Epithelial cell of proximal tubule (primary cell): ENCODE results near the gene ABCA7. TPM values are rescaled to one million over a fixed set of nuclear protein-coding genes. Genes with fewer than 3 reads are reported as not detected.
A peak's percentile ranks its signal among the peaks of the same experiment; 100 is the strongest.

Experiments
- DNase-seq: peaks from one replicate; pipeline ENCODE4 v3.0.0-alpha.2; 2011; ENCODE audit warnings: low read depth
- H3K4me3 ChIP-seq: 2 replicates; pipeline ENCODE4 v1.5.1; 2011; ENCODE audit warnings: low read depth, mild to moderate bottlenecking, low read length
- CTCF ChIP-seq: conservative IDR thresholded peaks from 2 replicates; pipeline ENCODE4 v1.5.1; 2012; ENCODE audit warnings: low read depth, mild to moderate bottlenecking, low read length
- total RNA-seq: library from RNA; depleted of rRNA; stranded (reverse); fragments of >200 nt; gene quantifications from 2 replicates; pipeline ENCODE4 v1.2.3, GENCODE V29; 2015

ABCA7 gene
- total RNA-seq, 1 donor from 2014 or later = 9.7 TPM

DNA sequence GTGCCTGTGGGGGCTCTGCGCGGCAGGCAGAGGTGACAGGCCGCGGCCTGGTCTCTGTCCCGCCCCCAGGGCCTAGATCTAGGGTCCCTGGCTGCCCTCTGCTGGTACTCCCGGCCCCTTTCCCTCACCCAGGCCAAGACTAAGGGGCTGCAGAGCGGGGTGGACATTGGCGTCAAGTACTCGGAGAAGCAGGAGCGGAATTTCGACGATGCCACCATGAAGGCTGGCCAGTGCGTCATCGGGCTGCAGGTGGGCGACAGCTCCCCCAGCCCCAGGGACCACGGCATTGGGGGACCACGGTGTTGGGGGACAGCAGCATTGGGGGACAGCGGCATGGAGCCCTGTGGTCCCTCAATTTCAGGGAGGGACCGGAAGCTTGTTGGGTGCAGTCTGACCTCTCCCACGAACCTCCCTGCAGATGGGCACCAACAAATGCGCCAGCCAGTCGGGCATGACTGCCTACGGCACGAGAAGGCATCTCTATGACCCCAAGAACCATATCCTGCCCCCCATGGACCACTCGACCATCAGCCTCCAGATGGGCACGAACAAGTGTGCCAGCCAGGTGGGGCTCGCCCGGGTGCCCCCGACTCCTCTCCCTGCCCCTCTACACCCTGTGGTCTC, 3.8 kb upstream of the ABCA7 start:
- no peak for TF ChIP-seq CTCF
- no peak overlapping the region for H3K4me3 ChIP-seq
- no peak for DNase-seq

GRCh38 chr19:1037621-1038064, 2.3 kb upstream of the ABCA7 start:
- TF ChIP-seq CTCF = no peak
- no peak overlapping the region for H3K4me3 ChIP-seq
- no peak for DNase-seq

DNA sequence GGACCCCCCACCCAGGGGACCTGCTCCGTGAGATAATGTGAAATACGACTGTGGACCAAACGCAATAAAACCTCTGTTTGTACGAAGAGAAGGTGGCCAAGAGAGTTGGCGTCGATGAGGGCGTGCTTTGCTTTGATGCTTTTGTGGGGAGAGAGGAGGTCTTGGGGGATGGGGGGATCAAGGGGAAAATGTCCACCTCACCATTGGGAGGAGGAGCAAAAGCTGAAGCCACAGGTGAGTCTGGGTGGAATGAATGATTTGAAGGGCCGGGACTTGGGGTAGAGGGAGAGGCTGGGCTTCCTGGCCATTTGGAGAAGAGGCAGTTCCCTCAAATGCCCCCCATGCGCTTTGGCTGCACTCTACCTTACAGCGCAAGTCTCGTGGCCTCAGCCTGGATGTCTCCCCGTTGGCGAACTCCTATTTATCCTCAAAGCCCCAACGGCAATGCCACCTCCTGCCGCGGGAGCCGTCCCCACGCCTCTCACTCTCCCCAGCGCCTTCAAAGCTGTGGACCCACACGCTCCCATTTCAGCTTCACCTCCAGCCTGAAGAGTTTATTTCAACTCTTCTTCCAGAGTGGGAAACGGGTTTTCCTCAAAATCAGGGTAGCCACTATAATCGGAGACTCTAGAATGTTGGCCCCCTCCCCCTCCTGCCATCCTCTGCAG, 795 bp upstream of the ABCA7 start:
- no peak for TF ChIP-seq CTCF
- DNase-seq = no peak
- H3K4me3 ChIP-seq = peak overlapping the region; percentile 65

- TF ChIP-seq CTCF = no peak
- DNase-seq = peak; percentile 48
- H3K4me3 ChIP-seq = peak overlapping the region; percentile 65
These were observed 767 bp downstream of the ABCA7 start for GRCh38 chr19:1040476-1041271.

DNA sequence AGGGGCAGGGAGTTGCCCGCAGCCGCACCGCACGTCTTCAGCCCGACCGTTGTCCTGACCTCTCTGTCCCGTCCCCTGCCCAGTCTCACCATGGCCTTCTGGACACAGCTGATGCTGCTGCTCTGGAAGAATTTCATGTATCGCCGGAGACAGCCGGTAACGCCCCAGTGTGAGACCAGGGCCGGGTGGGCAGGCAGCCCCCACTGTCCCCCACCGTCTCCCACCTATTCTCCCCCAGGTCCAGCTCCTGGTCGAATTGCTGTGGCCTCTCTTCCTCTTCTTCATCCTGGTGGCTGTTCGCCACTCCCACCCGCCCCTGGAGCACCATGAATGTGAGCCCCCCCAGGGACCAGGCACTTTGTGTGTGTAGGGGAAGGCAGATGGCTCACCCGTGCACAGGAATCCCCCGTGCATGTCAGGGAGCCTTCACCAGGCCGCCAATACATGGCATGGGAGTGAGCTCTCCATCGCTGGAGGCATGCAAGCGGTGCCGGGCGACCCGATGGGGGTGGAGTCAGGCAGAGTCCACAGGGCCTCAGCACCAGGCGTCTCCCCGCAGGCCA, 1.4 kb downstream of the ABCA7 start:
- no peak for TF ChIP-seq CTCF
- DNase-seq = no peak
- H3K4me3 ChIP-seq = peak overlapping the region; percentile 65

DNA sequence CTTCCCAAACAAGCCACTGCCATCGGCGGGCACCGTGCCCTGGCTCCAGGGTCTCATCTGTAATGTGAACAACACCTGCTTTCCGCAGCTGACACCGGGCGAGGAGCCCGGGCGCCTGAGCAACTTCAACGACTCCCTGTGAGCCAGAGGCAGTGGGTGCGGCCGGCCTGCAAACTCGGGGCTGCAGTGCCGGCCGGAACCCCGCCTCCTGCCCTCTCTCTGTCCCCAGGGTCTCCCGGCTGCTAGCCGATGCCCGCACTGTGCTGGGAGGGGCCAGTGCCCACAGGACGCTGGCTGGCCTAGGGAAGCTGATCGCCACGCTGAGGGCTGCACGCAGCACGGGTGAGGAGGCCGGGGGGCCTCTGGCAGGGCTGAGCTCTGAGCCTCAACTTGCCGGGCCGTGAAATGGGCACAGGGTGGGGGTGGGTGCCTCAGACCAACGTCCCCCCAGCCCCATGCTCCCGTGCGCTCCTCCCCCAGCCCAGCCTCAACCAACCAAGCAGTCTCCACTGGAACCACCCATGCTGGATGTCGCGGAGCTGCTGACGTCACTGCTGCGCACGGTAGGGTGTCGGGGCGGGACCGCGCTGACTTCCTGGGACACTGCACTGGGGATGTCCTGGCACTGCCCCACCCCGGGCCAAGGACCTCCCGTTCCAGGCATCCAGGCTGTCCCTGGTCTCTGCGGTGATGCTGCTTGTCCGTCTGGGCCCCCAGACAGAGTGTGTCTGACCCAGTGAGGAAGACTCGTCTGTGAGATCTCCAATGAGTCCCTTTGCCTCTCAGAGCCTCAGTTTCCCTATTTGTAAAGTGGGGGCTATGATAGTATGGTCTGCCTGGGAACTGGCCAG, 2.2 kb downstream of the ABCA7 start:
- DNase-seq = no peak
- no peak overlapping the region for H3K4me3 ChIP-seq
- no peak for TF ChIP-seq CTCF
